NCI-H1694 treated with DMSO at 0.1 percent for 48 hours (cell line): ENCODE measurements around the gene CRYGA.
"Not testable (repeated sequence)": the region's sequence is repeated elsewhere in the genome, so short reads cannot be mapped to it uniquely, and the experiment has no call there.

ENCODE experiments used
- DNase-seq: peaks from one replicate; lab custom pipeline; 2025; lab: John Stamatoyannopoulos, UW

Gene CRYGA

GRCh38 chr2:208164951-208165755, 1.8 kb upstream of the CRYGA start:
- DNase-seq, result no peak

GRCh38 chr2:208156439-208156838, 7.0 kb downstream of the CRYGA start:
- DNase-seq, result no peak

GRCh38 chr2:208153156-208153555, 10.2 kb downstream of the CRYGA start:
- DNase-seq, result no peak

- no peak for DNase-seq
Measured at GRCh38 chr2:208150956-208151355, 12.4 kb downstream of the CRYGA start.

DNA sequence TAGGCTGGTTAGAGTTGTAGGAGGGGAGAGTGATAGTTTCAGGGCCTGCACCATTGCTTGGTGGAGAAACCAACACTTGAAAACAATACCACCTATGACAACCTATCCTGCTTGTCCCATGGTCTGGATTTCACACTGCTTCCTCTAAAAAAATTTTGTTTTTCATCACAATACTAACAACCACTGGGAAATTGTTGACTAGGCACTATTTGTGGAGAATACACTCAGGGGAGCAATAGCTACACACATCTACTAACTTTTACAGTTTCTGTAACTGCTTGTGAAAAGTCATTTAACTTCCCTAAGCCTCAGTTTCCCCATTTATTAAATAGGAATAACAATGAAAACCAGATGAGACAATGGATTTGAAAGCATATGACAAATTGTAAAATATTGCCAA, 13.3 kb downstream of the CRYGA start:
- no peak for DNase-seq

GRCh38 chr2:208148803-208149202, 14.6 kb downstream of the CRYGA start:
- DNase-seq, result no peak

- no peak for DNase-seq
Measured at GRCh38 chr2:208147759-208148158, 15.6 kb downstream of the CRYGA start.

DNA sequence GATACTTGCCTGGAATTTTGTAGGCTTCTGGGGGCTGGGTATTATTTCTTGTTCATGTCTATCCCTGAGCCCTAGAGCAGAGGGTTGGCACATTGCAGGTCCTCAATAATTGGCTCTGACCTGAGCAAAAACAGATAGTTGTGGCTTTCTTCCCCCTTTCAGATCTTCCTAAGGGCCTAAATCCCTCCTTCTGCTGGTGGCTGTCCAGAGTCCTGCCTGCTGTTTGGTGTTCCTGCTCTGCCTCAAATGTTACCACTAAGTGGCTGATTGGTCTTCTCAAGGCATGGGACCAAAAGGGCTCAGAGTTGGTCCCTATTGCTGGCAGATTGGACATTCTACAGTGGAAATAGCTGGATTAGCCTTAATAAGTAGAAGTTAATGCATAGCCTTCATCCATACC, 16.4 kb downstream of the CRYGA start:
- no peak for DNase-seq

DNA sequence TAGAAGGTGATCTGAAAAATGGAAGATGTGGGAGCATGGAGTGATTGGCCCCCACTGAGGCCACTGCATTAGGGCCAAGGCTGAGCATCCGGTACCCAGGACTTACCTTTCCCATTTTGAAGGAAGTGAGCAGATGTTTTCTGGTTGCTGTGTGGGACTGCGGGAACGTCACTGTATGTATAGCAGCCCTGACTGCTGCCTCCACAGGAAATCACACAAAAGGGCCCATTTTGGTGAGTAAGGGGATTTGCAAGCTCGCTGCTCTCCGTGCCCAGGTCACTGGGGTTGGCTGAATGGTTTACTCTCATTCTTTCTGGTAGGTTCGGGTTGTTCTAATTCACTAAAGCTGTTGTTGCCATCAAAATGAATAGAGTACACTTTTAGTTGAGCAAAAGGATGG, 17.4 kb downstream of the CRYGA start, which contains the start of gene CRYGB:
Gene CRYGB (minus strand): TSS at position 153 of the 400 bp plus-strand sequence. CDS start 38 bp downstream, at position 115.
- DNase-seq, result no peak

DNA sequence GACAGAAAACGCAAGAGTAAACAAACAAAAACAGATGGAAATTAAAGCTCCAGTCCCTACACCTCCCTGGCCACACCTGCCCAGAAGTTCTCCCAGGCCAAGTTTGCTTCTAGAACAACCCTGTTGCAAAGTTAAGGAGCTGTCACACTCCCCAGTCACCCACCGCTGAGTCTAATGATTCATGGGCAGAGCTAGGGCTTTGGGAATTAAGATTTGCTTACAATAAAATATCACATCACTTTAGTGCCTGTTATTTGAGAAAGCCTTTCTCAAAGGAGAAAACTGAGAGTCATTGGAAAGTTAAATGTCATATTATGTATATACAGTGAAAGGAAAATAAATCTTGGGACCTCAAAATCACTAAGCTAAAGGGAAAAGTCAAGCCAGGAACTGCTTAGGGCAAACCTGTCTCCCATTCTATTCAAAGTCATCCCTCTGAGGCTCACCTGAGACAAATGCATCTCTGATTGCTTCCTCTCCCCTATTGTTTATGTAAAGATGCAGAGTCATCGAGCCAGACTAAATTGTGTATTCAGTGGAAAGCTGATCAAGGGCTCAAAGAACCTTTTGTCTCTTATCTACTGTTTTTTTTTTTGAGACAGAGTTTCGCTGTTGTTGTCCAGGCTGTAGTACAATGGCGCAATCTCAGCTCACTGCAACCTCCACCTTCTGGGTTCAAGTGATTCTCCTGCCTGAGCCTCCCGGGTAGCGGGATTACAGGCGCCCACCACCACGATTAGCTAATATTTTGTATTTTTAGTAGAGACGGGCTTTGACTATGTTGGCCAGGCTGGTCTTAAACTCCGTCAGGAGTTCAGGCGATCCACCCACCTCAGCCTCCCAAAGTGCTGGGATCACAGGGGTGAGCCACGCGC, 20.2 kb downstream of the CRYGA start:
- no peak for DNase-seq

DNA sequence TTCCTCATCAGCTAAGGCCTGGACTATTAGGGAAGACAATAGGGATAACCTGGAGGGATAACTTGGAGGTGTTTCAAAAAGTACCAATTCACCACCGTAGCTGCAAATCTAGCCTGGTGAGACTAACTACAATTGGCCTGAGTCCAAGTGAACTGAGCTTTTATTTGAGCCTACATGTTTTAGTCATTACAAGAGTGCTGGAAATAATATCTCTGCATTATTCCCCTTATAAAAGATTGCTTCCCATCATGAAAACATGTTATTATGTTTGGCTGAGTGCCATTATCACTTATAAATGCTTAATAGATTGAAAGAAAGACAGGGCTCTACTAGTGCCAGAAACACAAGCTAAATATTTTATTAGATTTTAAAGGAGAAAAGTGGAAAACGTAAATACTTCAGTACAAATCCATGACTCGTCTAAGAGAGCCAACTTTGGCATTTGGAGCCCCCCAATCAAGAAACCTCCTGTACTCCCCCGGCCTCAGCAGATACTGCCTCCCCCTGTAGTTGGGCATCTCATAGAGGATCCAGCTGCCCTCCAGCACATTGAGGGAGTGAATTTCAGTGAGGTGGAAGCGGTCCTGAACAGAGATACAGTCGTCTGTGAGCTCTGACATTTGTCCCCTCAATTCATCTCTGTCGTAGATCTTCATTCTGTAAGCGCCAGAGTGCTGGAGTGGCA, 21.0 kb downstream of the CRYGA start:
- DNase-seq, result peak; percentile 37

DNA sequence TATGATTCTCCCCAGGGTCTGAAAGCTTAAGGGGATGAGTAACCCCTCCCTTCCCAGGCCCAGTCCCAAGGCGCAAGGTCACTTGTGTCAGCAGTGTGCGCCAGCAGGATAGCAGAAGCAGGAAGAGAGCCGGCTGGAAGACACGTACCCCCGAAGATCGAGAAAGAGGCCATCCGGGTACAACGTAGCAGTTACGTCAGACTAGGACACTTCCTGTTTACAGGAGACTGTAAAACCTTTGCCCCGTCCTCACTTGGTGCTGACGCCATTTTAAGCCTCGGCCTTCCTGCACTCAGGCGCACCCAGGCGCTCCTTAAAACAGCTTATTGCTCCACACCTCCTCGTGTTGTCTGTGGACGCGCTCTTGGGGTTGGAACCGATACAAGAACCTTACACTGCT, 23.9 kb downstream of the CRYGA start:
- no peak for DNase-seq

- DNase-seq, result not testable (repeated sequence)
Measured at GRCh38 chr2:208138334-208138733, 25.1 kb downstream of the CRYGA start.

- no peak for DNase-seq
Measured at GRCh38 chr2:208136716-208137094, 26.7 kb downstream of the CRYGA start.

GRCh38 chr2:208135794-208136715, 27.3 kb downstream of the CRYGA start:
- no peak for DNase-seq

DNA sequence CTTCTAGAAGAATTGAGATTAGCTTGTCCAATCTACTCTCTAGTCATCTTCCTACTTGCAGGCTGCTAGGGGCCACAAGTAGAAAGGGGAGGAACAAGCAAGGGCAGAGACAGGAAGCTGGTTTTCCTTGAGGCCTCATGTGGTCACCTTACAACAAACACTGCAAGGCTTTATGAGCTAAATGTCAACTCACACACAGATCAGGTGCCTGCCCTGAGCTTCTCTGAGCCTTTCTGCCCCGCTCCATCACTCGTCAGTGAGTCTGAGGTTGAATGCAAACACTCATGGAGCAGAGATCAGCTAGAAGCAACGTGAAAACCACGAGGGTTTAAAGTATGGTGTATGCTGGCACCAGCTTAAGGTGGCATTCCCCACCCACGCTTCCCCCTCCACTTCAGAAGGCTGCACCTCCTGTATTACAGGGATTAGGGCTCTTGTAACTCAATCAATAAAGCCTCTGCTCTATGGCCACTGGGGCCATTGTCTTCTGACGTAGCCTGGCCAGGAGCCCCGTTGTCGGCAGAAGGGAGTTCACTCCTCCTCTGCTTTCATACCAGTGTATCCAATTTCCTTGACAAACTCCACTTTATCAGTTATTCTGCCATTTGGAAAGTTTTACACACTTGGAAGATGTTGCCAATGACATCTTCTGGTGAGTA, 28.3 kb downstream of the CRYGA start:
- no peak for DNase-seq

- no peak for DNase-seq
Measured at GRCh38 chr2:208130712-208131110, 32.7 kb downstream of the CRYGA start.

DNA sequence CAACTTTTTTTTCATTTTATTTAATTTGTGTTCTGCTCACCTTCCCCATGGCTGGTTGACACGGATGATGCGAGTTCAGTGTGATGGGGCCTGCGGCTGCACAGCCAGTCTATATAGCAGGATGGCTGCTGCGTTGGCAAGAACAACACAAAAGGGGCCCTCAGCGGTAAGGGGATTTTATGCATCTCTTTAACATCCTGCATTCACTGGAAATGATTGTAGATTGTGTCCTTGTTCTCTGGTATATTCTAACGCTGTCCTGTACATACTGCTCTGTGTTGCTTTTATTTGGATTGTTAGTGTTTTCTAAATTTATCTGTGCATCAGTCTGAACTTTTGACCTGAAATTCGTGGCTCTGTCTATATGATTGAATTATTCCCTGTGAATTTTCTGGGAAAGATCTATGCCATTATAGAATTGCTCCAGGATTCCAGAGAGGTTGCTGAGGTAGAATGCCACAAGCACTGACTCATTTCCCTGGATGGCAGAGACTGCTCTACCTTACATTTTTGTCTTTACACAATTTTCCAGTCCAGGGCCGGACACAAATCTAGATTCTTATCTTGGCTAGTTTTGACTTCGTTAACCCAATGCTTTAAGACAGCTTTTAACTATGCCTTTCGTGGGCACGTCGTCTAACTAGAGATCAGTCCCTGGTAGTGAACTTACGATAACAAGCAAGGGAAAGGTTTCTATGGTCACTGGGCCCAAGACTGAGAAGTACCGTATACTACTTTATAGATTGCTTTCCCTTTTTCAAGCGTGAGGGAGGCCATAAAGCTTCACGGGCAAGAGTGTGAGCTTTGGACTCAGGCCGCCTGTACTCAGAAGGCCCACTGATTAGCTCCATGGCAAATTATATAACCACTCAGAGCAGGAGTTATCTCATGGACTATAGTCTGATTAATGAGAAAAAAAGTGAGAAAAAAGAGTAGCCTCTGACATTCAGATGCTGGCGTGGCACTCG, 33.4 kb downstream of the CRYGA start, which contains the start of gene CRYGC:
Gene CRYGC (minus strand): TSS at position 85 of the 968 bp plus-strand sequence. CDS start 36 bp downstream, at position 49.
- DNase-seq, result no peak

GRCh38 chr2:208128136-208128535, 35.3 kb downstream of the CRYGA start:
- DNase-seq, result no peak
